ENCODE data around the gene SUSD2. TPM values are rescaled to one million over a fixed set of nuclear protein-coding genes. Genes with fewer than 3 reads are reported as not detected.

SUSD2 gene
- total and polyA plus RNA-seq, 2 of the 4 experiments (the other 2 are of a cell fraction) = 0.18 to 1.6 TPM

- no TSS peak for BruUV-seq (replicated peaks)
- no peak for ATAC-seq (ENCODE audit: low read depth)
Measured at GRCh38 chr22:24184057-24184798, 2.9 kb downstream of the SUSD2 start.

More at GRCh38 chr22:24184057-24184798, 2.9 kb downstream of the SUSD2 start:
- TF ChIP-seq CHD1 (IDR thresholded peaks at IDR 0.05; ENCODE audit: low read depth, low read length) (no peak), RFX5 (IDR thresholded peaks at IDR 0.05; ENCODE audit: low read depth, low read length) (no peak), CEBPB (IDR thresholded peaks at IDR 0.05; ENCODE audit: low read depth, low read length) (no peak), RCOR1 (IDR thresholded peaks at IDR 0.05; ENCODE audit: insufficient replicate concordance, low read length) (no peak), MXI1 (IDR thresholded peaks at IDR 0.05; ENCODE audit: borderline replicate concordance, low read depth, low read length) (no peak)
- intact Hi-C loops (cut with micrococcal nuclease) (no loop called here), in situ Hi-C loops (cut with MboI; ENCODE audit: low sequenced_read_pairs) (no loop called here), dilution Hi-C loops (cut with HindIII; ENCODE audit: low sequenced_read_pairs, unreplicated experiment) (no loop called here)
- CTCF ChIA-PET = no interaction called here
- Histone ChIP-seq H3K9me1 (ENCODE audit: insufficient read depth, low read length) (no peaks in the 10 kb centered on the region), H2BK15ac (ENCODE audit: low read depth, low read length) (no peak overlapping the region), H3K27ac (ENCODE audit: insufficient read depth, low read length) (no peak overlapping the region), H3K9ac (ENCODE audit: low read depth, low read length) (no peak overlapping the region), H3K14ac (replicated peaks; ENCODE audit: low read depth, low read length) (no peak overlapping the region), H2BK20ac (ENCODE audit: low read depth, low read length) (no peak overlapping the region), H2AK9ac (replicated peaks; ENCODE audit: low read depth, low read length, poor library complexity) (no peak overlapping the region), H2BK5ac (ENCODE audit: low read depth, low read length, poor library complexity, severe bottlenecking) (no peak overlapping the region), H3K79me1 (ENCODE audit: low read depth in 1 of 2, low read length in 2 of 2) (no peaks in the 10 kb centered on the region), H4K91ac (ENCODE audit: insufficient read depth, low read depth, low read length) (no peak overlapping the region), H4K20me1 (ENCODE audit: insufficient read depth, low read length) (no peaks in the 10 kb centered on the region), H3K18ac (ENCODE audit: low read depth, low read length) (no peak overlapping the region), H3K4ac (ENCODE audit: low read depth, low read length) (no peak overlapping the region), H3K36me3 (ENCODE audit: control insufficient read depth, insufficient read depth, low read length) (no peaks in the 10 kb centered on the region), H3K27me3 (ENCODE audit: control insufficient read depth, insufficient read depth, low read length) (no peaks in the 10 kb centered on the region), H3K4me3 (ENCODE audit: insufficient read depth, low read depth, low read length) (no peak overlapping the region), H3K4me2 (ENCODE audit: low read depth, low read length) (no peak overlapping the region), H2AK5ac (ENCODE audit: low read depth, low read length) (no peak overlapping the region), H4K5ac (ENCODE audit: low read depth, low read length) (no peak overlapping the region), H2BK120ac (ENCODE audit: low read depth, low read length) (no peak overlapping the region), H3K56ac (ENCODE audit: extremely low read depth, insufficient read depth, low read length) (no peak overlapping the region), H3K9me3 (ENCODE audit: control insufficient read depth, insufficient read depth, low read length) (no peaks in the 10 kb centered on the region), H4K8ac (ENCODE audit: low read depth in 2 of 2, low read length in 2 of 2) (no peak overlapping the region), H3K23ac (ENCODE audit: low read depth, low read length) (no peak overlapping the region), H2AFZ (replicated peaks; ENCODE audit: low read length, poor library complexity) (no peak overlapping the region), H3K4me1 (ENCODE audit: control insufficient read depth, insufficient read depth, low read length) (no peaks in the 10 kb centered on the region)
- POLR2A ChIA-PET (ENCODE audit: unreplicated experiment) = no interaction called here
- no peak for DNase-seq
- WGBS, 2 experiments (ENCODE audit: extremely low coverage in 2 of 2, insufficient read length in 1 of 2) = 100% methylated on average over 7 of the region's 16 CpGs; no CpG with 5 or more reads in 1 of the 2 experiments

All from IMR-90 (cell line).